ENCODE measurements around the gene GNAI3.

DNA sequence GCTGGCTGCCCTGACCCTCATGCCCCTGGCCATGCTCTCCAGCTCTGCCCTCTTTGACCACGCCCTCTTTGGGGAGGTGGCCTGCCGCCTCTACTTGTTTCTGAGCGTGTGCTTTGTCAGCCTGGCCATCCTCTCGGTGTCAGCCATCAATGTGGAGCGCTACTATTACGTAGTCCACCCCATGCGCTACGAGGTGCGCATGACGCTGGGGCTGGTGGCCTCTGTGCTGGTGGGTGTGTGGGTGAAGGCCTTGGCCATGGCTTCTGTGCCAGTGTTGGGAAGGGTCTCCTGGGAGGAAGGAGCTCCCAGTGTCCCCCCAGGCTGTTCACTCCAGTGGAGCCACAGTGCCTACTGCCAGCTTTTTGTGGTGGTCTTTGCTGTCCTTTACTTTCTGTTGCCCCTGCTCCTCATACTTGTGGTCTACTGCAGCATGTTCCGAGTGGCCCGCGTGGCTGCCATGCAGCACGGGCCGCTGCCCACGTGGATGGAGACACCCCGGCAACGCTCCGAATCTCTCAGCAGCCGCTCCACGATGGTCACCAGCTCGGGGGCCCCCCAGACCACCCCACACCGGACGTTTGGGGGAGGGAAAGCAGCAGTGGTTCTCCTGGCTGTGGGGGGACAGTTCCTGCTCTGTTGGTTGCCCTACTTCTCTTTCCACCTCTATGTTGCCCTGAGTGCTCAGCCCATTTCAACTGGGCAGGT lies 5.0 kb upstream of the GNAI3 start:
- TF ChIP-seq, protein P1, sequence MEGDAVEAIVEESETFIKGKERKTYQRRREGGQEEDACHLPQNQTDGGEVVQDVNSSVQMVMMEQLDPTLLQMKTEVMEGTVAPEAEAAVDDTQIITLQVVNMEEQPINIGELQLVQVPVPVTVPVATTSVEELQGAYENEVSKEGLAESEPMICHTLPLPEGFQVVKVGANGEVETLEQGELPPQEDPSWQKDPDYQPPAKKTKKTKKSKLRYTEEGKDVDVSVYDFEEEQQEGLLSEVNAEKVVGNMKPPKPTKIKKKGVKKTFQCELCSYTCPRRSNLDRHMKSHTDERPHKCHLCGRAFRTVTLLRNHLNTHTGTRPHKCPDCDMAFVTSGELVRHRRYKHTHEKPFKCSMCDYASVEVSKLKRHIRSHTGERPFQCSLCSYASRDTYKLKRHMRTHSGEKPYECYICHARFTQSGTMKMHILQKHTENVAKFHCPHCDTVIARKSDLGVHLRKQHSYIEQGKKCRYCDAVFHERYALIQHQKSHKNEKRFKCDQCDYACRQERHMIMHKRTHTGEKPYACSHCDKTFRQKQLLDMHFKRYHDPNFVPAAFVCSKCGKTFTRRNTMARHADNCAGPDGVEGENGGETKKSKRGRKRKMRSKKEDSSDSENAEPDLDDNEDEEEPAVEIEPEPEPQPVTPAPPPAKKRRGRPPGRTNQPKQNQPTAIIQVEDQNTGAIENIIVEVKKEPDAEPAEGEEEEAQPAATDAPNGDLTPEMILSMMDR (IDR thresholded peaks at IDR 0.05), result no peak
- no peak for TF ChIP-seq POLR2A (IDR thresholded peaks at IDR 0.05)
